H1 (cell line): Measurements from ENCODE around the gene DYNLRB1. TPM values are rescaled to one million over a fixed set of nuclear protein-coding genes. Genes with fewer than 3 reads are reported as not detected.

Source experiments
- CTCF ChIA-PET: fragments of 300-600 bp; sonication (Branson Sonifier 250); formaldehyde crosslinking; loops from one replicate; lab custom pipeline; 2021; ENCODE audit not compliant: partially characterized antibody; lab: Charles Lee
- POLR2A ChIA-PET: fragments of 300-600 bp; sonication (Branson Sonifier 250); formaldehyde crosslinking; loops from one replicate; lab custom pipeline; 2021; ENCODE audit warnings: inconsistent platforms; ENCODE audit not compliant: partially characterized antibody; lab: Charles Lee
- DNase-seq, 2 experiments: peaks; one replicate each; pipeline versions ENCODE4 v3.0.0 to v3.0.0-alpha.2; 2010 to 2022; ENCODE audit warnings: low spot score in 2 of 2, low read depth in 1 of 2, mixed read lengths in 1 of 2
- FAIRE-seq: peaks from 2 replicates; lab custom pipeline; 2011; peaks lifted over from hg19 to GRCh38; lab: Jason Lieb, UNC
- H2AFZ ChIP-seq: 2 replicates; pipeline ENCODE4 v1.8.1; 2012; ENCODE audit warnings: low read length, inconsistent platforms
- H2AK5ac ChIP-seq: 2 replicates; pipeline ENCODE4 v1.6.1; 2013; ENCODE audit warnings: low read depth, low read length
- H2BK120ac ChIP-seq: replicated peaks from 2 replicates; pipeline ENCODE3; 2013; ENCODE audit warnings: low read depth, low read length, inconsistent platforms
- H2BK12ac ChIP-seq: 2 replicates; pipeline ENCODE4 v1.6.1; 2013; ENCODE audit warnings: low read depth, low read length
- H2BK15ac ChIP-seq: 2 replicates; pipeline ENCODE4 v1.6.1; 2013; ENCODE audit warnings: low read length
- H2BK20ac ChIP-seq: 2 replicates; pipeline ENCODE4 v1.6.1; 2013; ENCODE audit warnings: low read length
- H2BK5ac ChIP-seq: 2 replicates; pipeline ENCODE4 v1.6.1; 2013; ENCODE audit warnings: low read depth, low read length
- H3K14ac ChIP-seq: 2 replicates; pipeline ENCODE4 v1.6.1; 2013; ENCODE audit warnings: inconsistent platforms; ENCODE audit not compliant: insufficient read length
- H3K18ac ChIP-seq: 2 replicates; pipeline ENCODE4 v1.6.1; 2013; ENCODE audit warnings: low read length; ENCODE audit errors: extremely low read depth
- H3K23ac ChIP-seq: 2 replicates; pipeline ENCODE4 v1.6.1; 2013; ENCODE audit warnings: inconsistent platforms; ENCODE audit not compliant: insufficient read length
- H3K23me2 ChIP-seq: 2 replicates; pipeline ENCODE4 v1.6.1; 2013; ENCODE audit warnings: low read depth, low read length
- H3K27ac ChIP-seq: 2 replicates; pipeline ENCODE4 v1.6.1; 2011; ENCODE audit warnings: low read depth, low read length, inconsistent platforms
- H3K27me3 ChIP-seq, 4 experiments: replicated peaks in 1 of 4; 1 replicate in 1 of 4; 2 replicates in 3 of 4; pipeline versions ENCODE4 v1.6.1 to v1.8.1; 2011 to 2013; ENCODE audit warnings: low read length in 3 of 4, mild to moderate bottlenecking in 3 of 4, inconsistent platforms in 2 of 4, mixed read lengths in 2 of 4, moderate library complexity in 1 of 4; ENCODE audit not compliant: control insufficient read depth in 3 of 4, insufficient read depth in 3 of 4; ENCODE audit errors: extremely low read depth in 1 of 4
- H3K36me3 ChIP-seq, 4 experiments: 2 replicates each; pipeline versions ENCODE4 v1.6.1 to v1.8.1; 2011 to 2013; ENCODE audit warnings: mild to moderate bottlenecking in 4 of 4, low read length in 3 of 4, moderate library complexity in 2 of 4, control low read depth in 1 of 4, inconsistent platforms in 1 of 4; ENCODE audit not compliant: insufficient read depth in 4 of 4, control insufficient read depth in 2 of 4
- H3K4ac ChIP-seq: replicated peaks from 2 replicates; pipeline ENCODE3; 2013; ENCODE audit warnings: low read length, low read depth, mixed read lengths, inconsistent platforms; ENCODE audit not compliant: insufficient read length
- H3K4me1 ChIP-seq, 4 experiments: replicated peaks in 1 of 4; 1 replicate in 1 of 4; 2 replicates in 3 of 4; pipeline versions ENCODE4 v1.6.1 to v1.8.1; 2011 to 2013; ENCODE audit warnings: low read length in 3 of 4, inconsistent platforms in 2 of 4, mixed read lengths in 1 of 4; ENCODE audit not compliant: insufficient read depth in 4 of 4, control insufficient read depth in 3 of 4
- H3K4me2 ChIP-seq, 2 experiments: 2 replicates each; pipeline versions ENCODE4 v1.6.1 to v1.8.1; 2011 to 2013; ENCODE audit warnings: low read depth in 2 of 2, low read length in 2 of 2, control low read depth in 1 of 2, inconsistent platforms in 1 of 2, mild to moderate bottlenecking in 1 of 2; ENCODE audit not compliant: insufficient read depth in 1 of 2
- H3K4me3 ChIP-seq, 4 experiments: fragments of 200-600, 300-600 bp in 1 of 4; sonication (generic), shearing (Covaris generic), sonication (Bioruptor Twin) in 1 of 4; 2 replicates each; pipeline versions ENCODE4 v1.5.1 to v1.8.1; 2011 to 2016; ENCODE audit warnings: low read length in 4 of 4, low read depth in 3 of 4, control low read depth in 2 of 4, inconsistent platforms in 2 of 4, mild to moderate bottlenecking in 2 of 4, mixed read lengths in 1 of 4, moderate library complexity in 1 of 4; ENCODE audit not compliant: insufficient read depth in 2 of 4; ENCODE audit errors: extremely low read depth in 1 of 4
- H3K56ac ChIP-seq: replicated peaks from 2 replicates; pipeline ENCODE3; 2013; ENCODE audit warnings: low read depth, mild to moderate bottlenecking, mixed read lengths, low read length, inconsistent platforms; ENCODE audit not compliant: insufficient read length
- H3K79me1 ChIP-seq: 2 replicates; pipeline ENCODE4 v1.6.1; 2013; ENCODE audit warnings: low read depth, low read length, control low read depth
- H3K79me2 ChIP-seq, 2 experiments: 2 replicates each; pipeline versions ENCODE4 v1.6.1 to v1.8.1; 2012 to 2013; ENCODE audit warnings: low read length in 2 of 2, mild to moderate bottlenecking in 2 of 2, inconsistent platforms in 1 of 2; ENCODE audit not compliant: insufficient read depth in 2 of 2, control insufficient read depth in 1 of 2
- H3K9ac ChIP-seq, 4 experiments: replicated peaks in 1 of 4; 1 replicate in 1 of 4; 2 replicates in 3 of 4; pipeline versions ENCODE4 v1.6.1 to v1.8.1; 2011 to 2013; ENCODE audit warnings: low read depth in 3 of 4, low read length in 3 of 4, control low read depth in 2 of 4, mild to moderate bottlenecking in 2 of 4, moderate library complexity in 2 of 4, inconsistent platforms in 1 of 4; ENCODE audit errors: extremely low read depth in 1 of 4
- H3K9me3 ChIP-seq, 2 experiments: 2 replicates each; pipeline versions ENCODE4 v1.6.1 to v1.8.1; 2012 to 2013; ENCODE audit warnings: mild to moderate bottlenecking in 2 of 2, moderate library complexity in 2 of 2, control low read depth in 1 of 2, inconsistent platforms in 1 of 2, low read depth in 1 of 2, low read length in 1 of 2, mixed read lengths in 1 of 2; ENCODE audit not compliant: insufficient read depth in 2 of 2
- H4K20me1 ChIP-seq, 2 experiments: replicated peaks in 1 of 2; 2 replicates each; pipeline versions ENCODE3 to v1.8.1; 2011 to 2013; ENCODE audit warnings: inconsistent platforms in 2 of 2, low read length in 2 of 2, mild to moderate bottlenecking in 1 of 2; ENCODE audit not compliant: insufficient read depth in 2 of 2, control insufficient read depth in 1 of 2
- H4K5ac ChIP-seq: 2 replicates; pipeline ENCODE4 v1.6.1; 2013; ENCODE audit warnings: low read length, low read depth, mixed read lengths, inconsistent platforms; ENCODE audit not compliant: insufficient read length
- H4K8ac ChIP-seq: 2 replicates; pipeline ENCODE4 v1.8.0; 2013; ENCODE audit warnings: mild to moderate bottlenecking, moderate library complexity, low read length, inconsistent platforms; ENCODE audit not compliant: insufficient read depth; ENCODE audit errors: extremely low read depth
- H4K91ac ChIP-seq: replicated peaks from 2 replicates; pipeline ENCODE3; 2013; ENCODE audit warnings: low read length, mixed read lengths, inconsistent platforms; ENCODE audit not compliant: insufficient read length
- CEBPB ChIP-seq: IDR thresholded peaks from 2 replicates; pipeline ENCODE4 v1.6.1; 2012; ENCODE audit warnings: low read depth, low read length
- EGR1 ChIP-seq: IDR thresholded peaks from 2 replicates; pipeline ENCODE4 v1.6.1; 2011; ENCODE audit warnings: low read depth, low read length, borderline replicate concordance
- NANOG ChIP-seq: IDR thresholded peaks from 2 replicates; pipeline ENCODE4 v1.6.1; 2011; ENCODE audit warnings: low read length, low read depth, mild to moderate bottlenecking, inconsistent platforms; ENCODE audit not compliant: insufficient read depth, poor library complexity, severe bottlenecking
- SIRT6 ChIP-seq: IDR thresholded peaks from one replicate; pipeline ENCODE4 v1.7.1; 2012; ENCODE audit warnings: low read length, inconsistent platforms
- TBP ChIP-seq: IDR thresholded peaks from 2 replicates; pipeline ENCODE4 v1.6.1; 2011; ENCODE audit warnings: low read depth, low read length, improper control_type of control experiment
- WGBS, 2 experiments: shearing (Covaris generic) in 1 of 2; methylation state at CpG; one replicate each; pipeline versions ENCODE4 v1.1.6 to v1.1.7; 2013 to 2015; ENCODE audit warnings: low lambda C conversion rate in 2 of 2, mixed read lengths in 2 of 2, inconsistent platforms in 1 of 2, low coverage in 1 of 2, missing lambda C conversion rate in 1 of 2; ENCODE audit not compliant: insufficient replicate concordance in 2 of 2, insufficient coverage in 1 of 2, insufficient read length in 1 of 2; ENCODE audit errors: extremely low coverage in 1 of 2, missing lambda C conversion rate in 1 of 2; 5-methylcytosine and 5-hydroxymethylcytosine counted together
- polyA plus RNA-seq, 7 experiments: library from polyadenylated mRNA; depleted of rRNA in 3 of 7; stranded (reverse) in 5 of 7; unstranded in 2 of 7; fragments of >200 nt in 5 of 7; fragments of 200-250 nt in 2 of 7; gene quantifications; 1 replicate in 5 of 7; 2 replicates in 1 of 7; 4 replicates in 1 of 7; pipeline versions ENCODE4 v1.2.1 to v1.2.3, GENCODE V29; 2011 to 2013; ENCODE audit warnings: missing spikeins in 2 of 7, mixed read lengths in 2 of 7
- total RNA-seq: library from RNA; stranded (reverse); fragmentation: NEBNext Ultra II Directional; extraction: Animal tissue kit (Norgen Biotek cat#: 25700); gene quantifications from 2 replicates; pipeline ENCODE4 v1.2.1, GENCODE V29; 2021
- TF ChIP-seq, protein P1 (sequence below): IDR thresholded peaks from 2 replicates; pipeline ENCODE4 v1.6.1; 2011; ENCODE audit warnings: low read length, improper control_type of control experiment

DYNLRB1 gene
- total and polyA plus RNA-seq, 2 of the 8 experiments (the other 6 are each of a cell fraction or from before 2014, with no cell fraction given) = 109 to 214 TPM

DNA sequence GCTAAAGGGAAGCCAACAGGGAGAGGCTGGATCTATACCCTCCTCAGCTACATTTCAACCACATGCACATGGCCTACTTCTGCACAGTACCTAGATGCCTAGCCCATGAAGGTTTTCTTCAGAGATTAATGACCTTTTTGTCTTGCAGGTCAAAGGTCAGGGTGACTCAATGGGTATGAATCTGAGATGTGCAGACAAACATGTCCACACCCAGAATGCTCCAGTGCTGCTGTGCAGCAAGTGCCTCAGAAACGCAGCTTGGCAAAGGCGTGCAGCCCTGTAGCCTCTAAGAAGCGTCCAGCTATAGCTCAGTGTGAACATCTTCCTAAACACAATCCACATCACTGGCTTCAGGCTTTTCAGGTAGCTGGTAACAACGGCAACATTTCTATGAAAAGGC is 66.7 kb downstream of the DYNLRB1 start:
- H2BK120ac ChIP-seq = no peak overlapping the region
- CTCF ChIA-PET = interaction anchor here (0.6 to 3.5 kb wide), 5 partner anchors 20 to 197 kb away, joined by 3 to 15 read pairs (median 3); no protein-coding TSS in a partner anchor

More for the DNA sequence above, 66.7 kb downstream of the DYNLRB1 start:
- Histone ChIP-seq H3K27ac (no peak overlapping the region), H3K4ac (no peak overlapping the region), H2AK5ac (no peak overlapping the region), H2BK20ac (no peak overlapping the region), H2AFZ (no peak overlapping the region), H3K4me1 (no peaks in the 10 kb centered on the region; a peak in 1 of 7 replicates), H3K4me2 (no peak overlapping the region), H3K18ac (no peak overlapping the region), H3K56ac (no peak overlapping the region), H2BK12ac (no peak overlapping the region), H4K20me1 (peaks cover 2 to 3% of the 10 kb centered on the region in 2 experiments), H4K8ac (no peak overlapping the region), H4K91ac (no peak overlapping the region), H3K14ac (no peak overlapping the region), H4K5ac (no peak overlapping the region), H2BK15ac (no peak overlapping the region), H3K23ac (no peak overlapping the region), H3K9ac (no peak overlapping the region), H3K79me1 (no peaks in the 10 kb centered on the region), H3K23me2 (no peaks in the 10 kb centered on the region), H3K79me2 (no peaks in the 10 kb centered on the region), H3K9me3 (no peaks in the 10 kb centered on the region), H3K36me3 (0 out of 8 replicates have a peak, but pooled peaks cover 0 to 3% (median 0%) of the 10 kb centered on the region in 4 experiments), H3K4me3 (no peak overlapping the region), H3K27me3 (no peaks in the 10 kb centered on the region), H2BK5ac (no peak overlapping the region)
- POLR2A ChIA-PET = interaction anchor here (0.5 to 2.2 kb wide), 4 partner anchors 25 to 1150 kb away, joined by 3 to 5 read pairs (median 4); partner anchors contain the start of genes AHCY and MAP1LC3A
- no peak for DNase-seq
- 92% methylated on average over 4 of the region's 4 CpGs; no CpG with 5 or more reads in 1 of the 2 experiments for WGBS, 2 experiments
- FAIRE-seq = no peak
- TF ChIP-seq EGR1 (no peak), SIRT6 (no peak), NANOG (no peak), TBP (no peak), CEBPB (no peak)
- TF ChIP-seq, protein P1, sequence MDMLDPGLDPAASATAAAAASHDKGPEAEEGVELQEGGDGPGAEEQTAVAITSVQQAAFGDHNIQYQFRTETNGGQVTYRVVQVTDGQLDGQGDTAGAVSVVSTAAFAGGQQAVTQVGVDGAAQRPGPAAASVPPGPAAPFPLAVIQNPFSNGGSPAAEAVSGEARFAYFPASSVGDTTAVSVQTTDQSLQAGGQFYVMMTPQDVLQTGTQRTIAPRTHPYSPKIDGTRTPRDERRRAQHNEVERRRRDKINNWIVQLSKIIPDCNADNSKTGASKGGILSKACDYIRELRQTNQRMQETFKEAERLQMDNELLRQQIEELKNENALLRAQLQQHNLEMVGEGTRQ = no peak
